HG02885 (cell line): ENCODE measurements around the gene THG1L.
"Not testable (repeated sequence)": the region's sequence is repeated elsewhere in the genome, so short reads cannot be mapped to it uniquely, and the experiment has no call there.

Source experiments
- ATAC-seq: cut with Tn5 transposase; IDR thresholded peaks from one replicate; pipeline ENCODE4 v1.9.1; 2021; ENCODE audit warnings: mild to moderate bottlenecking; ENCODE audit not compliant: unreplicated experiment, poor library complexity

THG1L gene

DNA sequence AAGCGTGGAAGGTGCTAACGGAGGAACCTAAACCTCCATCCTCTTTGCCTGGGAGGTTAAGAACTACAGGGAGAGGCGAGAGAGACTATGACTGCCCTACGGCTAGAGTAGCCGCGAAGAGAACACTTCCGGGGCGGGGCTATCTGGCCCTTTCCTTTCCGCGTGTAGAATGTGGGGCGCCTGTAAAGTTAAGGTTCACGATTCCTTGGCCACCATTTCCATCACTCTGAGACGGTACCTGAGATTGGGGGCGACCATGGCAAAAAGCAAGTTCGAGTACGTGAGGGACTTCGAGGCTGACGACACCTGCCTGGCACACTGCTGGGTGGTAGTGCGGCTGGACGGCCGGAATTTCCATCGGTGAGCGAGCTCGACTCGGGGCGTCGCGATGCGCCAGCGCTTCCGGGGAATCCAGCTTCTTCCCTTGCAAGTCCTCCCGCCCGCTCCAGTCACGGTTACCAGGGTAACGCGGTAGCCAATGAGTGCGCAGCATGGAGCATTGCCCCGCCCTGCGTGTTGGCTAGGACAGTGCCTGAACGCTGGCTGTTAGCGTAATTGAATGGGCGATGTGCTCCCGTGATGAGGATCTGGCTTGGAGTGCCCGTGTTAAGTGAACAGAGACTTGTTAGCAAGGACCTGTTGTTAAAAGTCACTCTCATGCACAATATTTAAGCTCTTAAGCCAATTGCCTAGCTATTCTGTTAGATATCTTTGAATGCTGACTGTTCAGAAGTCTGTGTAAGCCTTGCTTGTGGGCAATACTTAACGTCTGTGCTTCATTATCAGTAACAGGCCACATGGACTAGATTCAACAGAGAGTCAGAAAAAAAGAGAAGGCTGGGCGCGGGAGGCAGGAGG, at the start of gene THG1L:
Gene THG1L, plus strand, starts transcription at position 149 of the 858 bp plus-strand sequence. Its CDS starts 21 bp downstream, at position 170.
- ATAC-seq = peak; percentile 96

GRCh38 chr5:157682257-157682656, 49.0 kb upstream of the THG1L start:
- ATAC-seq = no peak

- not testable (repeated sequence) for ATAC-seq
Measured at GRCh38 chr5:157686276-157687197, 44.7 kb upstream of the THG1L start.

- ATAC-seq = no peak
Measured at GRCh38 chr5:157687198-157687554, 44.0 kb upstream of the THG1L start.

DNA sequence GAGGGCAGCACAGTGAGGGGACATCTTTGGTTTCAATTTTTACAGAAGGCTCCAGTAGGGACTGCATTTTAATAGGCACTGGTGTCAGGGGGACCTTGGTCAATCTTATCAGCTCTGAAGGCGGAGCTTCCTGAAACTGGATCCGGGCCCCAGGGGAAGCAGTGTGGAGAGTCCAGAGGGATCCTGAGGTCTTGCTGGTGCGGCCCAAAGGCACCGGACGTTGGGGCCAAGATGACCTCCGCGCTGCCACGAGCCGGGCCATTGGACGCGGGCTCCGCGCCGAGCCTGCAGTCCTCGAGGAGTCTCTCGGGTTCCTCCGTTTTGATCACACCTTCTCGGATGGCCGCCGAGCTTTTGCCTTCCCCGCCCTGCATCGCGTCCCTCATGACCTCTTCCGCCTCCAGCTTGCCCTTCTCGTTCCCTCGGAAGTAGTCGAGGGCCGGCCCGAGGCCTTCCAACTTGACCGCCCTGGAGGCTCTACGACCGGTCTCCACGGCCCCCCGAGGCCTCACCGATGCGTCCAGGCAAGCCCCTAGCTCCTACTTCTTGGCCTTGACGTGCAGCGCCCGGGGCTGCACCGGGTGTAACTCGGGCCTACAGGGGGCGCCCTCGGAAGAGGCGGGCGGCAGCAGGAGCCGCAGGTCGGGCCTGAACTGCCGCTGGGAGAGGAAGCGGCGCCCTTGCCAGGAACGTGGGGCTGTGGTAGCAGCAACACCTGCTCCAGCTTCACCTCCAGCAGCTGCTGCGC, 41.1 kb upstream of the THG1L start:
- peak; percentile 76 for ATAC-seq

DNA sequence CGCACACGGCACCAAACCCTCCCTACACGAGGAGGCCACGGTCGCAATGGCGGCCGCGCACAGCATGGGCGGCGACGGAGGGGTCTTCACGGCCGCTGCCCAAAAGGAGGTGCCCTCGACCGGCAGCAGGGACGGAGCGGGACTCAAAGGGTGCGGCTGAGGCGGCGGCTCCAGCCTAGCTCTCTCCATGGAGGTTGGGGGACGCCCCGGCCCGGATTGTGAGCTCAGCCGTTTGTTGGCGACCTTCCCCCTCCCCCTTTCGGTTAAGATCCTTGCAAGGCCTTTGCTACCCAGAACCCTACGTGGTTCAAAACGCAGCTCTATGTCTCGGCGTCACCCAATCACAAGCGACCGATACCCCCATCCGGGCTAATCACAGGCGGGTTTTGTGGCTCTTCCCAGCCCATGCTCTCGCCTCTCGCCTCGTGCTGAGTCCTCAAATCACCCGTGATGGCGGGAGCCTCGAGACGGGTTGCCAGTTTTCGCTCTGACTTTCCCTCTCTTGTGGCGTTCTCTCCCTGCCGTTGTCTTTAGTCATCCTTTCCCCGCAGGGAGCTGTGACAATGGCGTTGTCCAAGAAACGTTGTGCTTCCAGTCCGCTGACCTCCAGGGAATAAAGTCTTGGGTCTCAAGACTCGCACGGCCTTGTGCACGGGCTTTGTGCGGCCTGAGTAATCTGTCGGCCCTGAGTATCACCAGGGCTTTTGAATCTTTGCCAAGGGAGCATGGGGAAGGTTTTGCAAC, 40.4 kb upstream of the THG1L start:
- ATAC-seq = no peak

DNA sequence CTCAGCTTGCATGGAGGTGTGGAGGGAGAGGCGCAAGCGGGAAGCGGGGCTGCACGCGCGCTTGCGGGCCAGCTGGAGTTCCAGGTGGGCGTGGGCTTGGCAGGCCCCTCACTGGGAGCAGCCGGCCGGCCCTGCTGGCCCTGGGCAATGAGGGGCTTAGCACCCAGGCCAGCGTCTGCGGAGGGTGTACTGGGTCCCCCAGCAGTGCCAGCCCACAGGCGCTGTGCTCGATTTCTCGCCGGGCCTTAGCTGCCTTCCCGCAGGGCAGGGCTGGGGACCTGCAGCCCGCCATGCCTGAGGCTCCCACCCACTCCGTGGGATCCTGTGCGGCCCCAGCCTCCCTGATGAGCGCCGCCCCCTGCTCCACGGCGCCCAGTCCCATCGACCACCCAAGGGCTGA, 37.4 kb upstream of the THG1L start:
- not testable (repeated sequence) for ATAC-seq

DNA sequence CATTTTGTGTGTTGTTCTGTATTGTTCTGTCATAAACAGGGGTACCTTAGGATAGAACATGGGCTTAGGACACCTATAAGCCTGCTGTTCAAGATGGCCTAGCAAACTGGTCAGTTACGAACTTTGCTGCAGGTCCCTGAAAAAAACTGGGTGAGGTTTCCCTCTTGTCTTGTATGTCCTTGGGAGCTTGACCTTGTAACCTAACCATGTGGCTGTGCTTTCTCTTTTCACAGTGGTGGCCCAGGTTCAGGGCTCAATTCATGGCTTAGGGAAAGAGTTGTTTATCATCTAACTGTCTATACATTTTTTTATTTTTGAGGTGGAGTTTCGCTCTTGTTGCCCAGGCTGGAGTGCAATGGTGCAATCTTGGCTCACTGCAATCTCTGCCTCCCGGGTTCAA, 35.1 kb upstream of the THG1L start:
- ATAC-seq = not testable (repeated sequence)

DNA sequence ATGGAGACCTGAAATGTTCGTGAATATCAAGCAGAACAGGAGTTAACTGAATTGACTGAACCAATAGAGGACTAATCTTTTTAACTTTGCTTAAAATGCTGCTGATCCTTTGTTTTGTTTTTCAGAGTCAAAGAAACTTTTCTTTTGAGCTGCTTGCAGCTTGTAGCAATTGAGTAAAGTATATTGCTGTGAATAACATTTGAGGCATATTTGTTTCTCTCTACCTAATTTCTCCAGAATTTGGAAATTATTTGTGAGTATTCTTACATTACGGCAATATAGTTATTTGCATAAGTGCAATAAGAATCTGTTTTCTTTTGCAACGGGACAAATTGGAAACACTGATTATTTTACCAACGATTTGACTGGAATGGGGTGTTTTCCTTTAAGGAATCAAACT, 32.5 kb upstream of the THG1L start:
- ATAC-seq = not testable (repeated sequence)

DNA sequence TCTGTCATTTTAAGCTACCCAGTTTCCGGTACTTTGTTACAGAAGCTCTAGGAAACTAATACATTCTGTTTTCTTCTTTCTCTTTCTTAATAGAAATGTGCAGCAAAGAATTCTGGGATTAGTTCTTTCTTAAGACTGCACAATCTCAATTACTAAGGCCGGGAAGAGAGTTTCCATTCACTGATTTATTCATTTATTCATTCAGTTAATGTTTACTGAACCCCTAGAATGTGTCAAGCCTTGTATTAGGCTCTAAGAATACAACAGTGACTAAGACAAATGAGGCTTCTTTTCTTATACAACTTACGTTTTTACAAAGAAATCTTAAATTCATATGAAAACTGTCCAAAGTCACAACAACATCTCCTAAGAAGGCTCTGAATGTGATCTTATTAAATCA, 27.5 kb upstream of the THG1L start:
- no peak for ATAC-seq

GRCh38 chr5:157708866-157709265, 22.4 kb upstream of the THG1L start:
- ATAC-seq = no peak

- ATAC-seq = no peak
Measured at GRCh38 chr5:157709346-157709745, 21.9 kb upstream of the THG1L start.

GRCh38 chr5:157710431-157710830, 20.8 kb upstream of the THG1L start:
- ATAC-seq = no peak

DNA sequence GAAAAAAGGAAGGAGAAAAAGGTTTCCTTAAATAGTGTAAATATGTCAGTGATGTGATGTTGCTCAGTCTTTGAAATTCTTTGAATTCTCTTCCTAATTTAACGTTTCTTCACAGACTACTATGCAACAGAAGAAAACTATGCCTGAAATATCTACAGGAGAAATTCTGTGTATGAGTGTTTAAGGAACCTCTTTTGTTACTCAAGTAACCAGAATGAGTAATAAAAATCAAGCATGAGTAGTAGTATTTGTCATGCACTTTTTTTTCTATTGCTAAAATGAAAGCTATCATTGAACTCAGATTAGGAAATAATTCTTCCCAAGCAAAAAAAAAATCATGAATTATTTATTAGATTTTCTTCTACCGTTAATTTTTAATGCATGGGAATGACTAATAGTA, 20.3 kb upstream of the THG1L start:
- no peak for ATAC-seq

DNA sequence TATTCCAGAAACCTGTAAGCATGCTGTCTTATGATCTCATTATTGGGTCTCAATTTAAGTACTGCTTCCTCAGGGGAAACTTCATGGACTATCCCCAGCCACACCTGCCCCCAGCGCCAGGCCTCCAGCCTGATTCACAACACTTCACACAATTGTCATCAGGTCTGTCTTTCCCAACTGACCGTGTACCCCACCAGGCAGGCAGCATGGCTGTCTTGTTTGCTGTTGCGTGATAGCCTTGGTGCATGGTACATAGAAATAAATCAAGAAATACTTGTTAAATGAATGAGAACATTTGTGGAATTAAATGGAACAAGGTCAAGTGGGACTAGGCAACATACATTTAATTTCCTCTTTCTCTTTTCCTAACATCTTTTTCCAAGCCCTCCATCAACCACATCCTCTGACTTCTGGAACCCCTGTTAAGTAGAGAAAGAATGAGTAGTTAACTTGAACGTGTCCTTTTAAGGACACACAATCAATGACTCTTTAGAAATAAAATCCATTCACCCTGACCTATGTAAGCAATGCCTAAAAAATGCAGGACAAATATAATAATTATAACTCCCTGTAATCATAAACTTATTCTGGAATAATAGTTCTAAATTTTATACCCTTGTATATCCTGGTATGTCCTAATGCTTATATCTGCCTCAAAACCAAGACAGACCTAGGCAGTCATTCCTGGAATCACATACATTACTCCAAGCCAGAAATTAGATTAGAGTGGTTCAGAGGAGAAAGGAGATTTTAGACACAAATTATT, 17.2 kb upstream of the THG1L start:
- no peak for ATAC-seq

DNA sequence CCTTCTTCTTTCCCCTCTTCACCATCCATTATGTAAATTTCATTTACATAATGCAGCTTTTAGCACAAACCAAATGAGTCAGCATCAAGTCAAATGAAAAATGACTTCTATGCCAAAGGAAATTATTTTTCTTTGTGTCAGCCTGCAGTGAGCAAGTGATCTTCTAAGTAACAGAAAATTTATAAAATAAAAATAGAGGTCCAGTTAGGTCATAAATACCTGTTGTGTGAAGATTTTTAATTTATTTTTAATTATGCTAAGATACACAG, 16.7 kb upstream of the THG1L start:
- ATAC-seq = no peak

GRCh38 chr5:157718519-157718918, 12.7 kb upstream of the THG1L start:
- peak; percentile 66 for ATAC-seq

DNA sequence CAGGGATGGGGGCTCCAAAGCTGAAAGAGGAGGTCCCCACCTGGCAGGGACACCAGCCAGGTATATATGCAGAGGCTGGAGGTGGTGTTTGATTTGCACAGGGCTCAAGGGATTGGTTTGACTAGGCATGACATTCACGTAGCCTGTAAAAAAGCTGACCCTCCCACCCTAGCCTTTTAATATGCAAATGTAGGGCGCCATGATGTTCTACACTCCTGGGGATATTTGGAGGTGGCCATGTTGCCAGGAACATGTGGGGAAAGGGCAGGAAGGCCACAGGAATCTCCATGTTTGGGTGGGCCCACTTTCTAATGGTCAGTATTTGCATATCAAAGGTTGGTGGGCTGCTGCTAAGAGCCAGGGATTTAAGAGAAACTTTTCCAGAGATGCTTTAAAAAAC, 12.0 kb upstream of the THG1L start:
- no peak for ATAC-seq

DNA sequence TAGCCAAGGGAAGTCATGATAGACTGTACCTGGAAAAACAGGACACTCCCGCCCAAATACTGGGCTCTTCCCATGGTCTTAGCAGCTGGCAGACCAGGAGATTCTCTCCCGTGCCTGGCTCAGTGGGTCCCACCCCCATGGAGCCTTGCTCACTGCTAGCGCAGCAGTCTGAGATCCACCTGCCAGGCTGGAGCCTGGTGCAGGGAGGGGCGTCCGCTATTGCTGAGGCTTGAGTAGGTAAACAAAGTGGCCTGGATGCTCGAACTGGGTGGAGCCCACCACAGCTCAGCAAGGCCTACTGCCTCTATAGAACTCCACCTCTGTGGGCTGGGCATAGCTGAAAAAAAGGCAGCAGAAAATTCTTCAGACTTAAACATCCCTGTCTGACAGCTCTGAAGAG, 10.1 kb upstream of the THG1L start:
- ATAC-seq = no peak
